ENCODE measurements around the gene SLF2. TPM values are rescaled to one million over a fixed set of nuclear protein-coding genes. Genes with fewer than 3 reads are reported as not detected.

The SLF2 gene
- total and polyA plus RNA-seq, 2 of the 13 experiments (the other 11 are each of a cell fraction or from before 2014, with no cell fraction given) = 12.2 to 48.1 TPM

- no peak for TF ChIP-seq ZNF7 (CRISPR knock-in tag; IDR thresholded peaks at IDR 0.05)
- peak; percentile 89; the same call in 1 of the 2 replicates for TF ChIP-seq WIZ (CRISPR knock-in tag; IDR thresholded peaks at IDR 0.05)
- no peak for TF ChIP-seq NFYC (CRISPR knock-in tag; IDR thresholded peaks at IDR 0.05)
- TF ChIP-seq SMYD3 (CRISPR knock-in tag; IDR thresholded peaks at IDR 0.05) = 0 out of 2 replicates have a peak, but pooled peaks have one; percentile 59
- TF ChIP-seq, protein P1, sequence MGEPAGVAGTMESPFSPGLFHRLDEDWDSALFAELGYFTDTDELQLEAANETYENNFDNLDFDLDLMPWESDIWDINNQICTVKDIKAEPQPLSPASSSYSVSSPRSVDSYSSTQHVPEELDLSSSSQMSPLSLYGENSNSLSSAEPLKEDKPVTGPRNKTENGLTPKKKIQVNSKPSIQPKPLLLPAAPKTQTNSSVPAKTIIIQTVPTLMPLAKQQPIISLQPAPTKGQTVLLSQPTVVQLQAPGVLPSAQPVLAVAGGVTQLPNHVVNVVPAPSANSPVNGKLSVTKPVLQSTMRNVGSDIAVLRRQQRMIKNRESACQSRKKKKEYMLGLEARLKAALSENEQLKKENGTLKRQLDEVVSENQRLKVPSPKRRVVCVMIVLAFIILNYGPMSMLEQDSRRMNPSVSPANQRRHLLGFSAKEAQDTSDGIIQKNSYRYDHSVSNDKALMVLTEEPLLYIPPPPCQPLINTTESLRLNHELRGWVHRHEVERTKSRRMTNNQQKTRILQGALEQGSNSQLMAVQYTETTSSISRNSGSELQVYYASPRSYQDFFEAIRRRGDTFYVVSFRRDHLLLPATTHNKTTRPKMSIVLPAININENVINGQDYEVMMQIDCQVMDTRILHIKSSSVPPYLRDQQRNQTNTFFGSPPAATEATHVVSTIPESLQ (CRISPR knock-in tag; conservative IDR thresholded peaks at IDR 0.05) = 0 out of 2 replicates have a peak, but pooled peaks have one; percentile 54
- peak; percentile 39; the same call in 1 of the 2 replicates for TF ChIP-seq NR2C2 (CRISPR knock-in tag; IDR thresholded peaks at IDR 0.05; ENCODE audit: borderline replicate concordance)
- TF ChIP-seq, protein P2, sequence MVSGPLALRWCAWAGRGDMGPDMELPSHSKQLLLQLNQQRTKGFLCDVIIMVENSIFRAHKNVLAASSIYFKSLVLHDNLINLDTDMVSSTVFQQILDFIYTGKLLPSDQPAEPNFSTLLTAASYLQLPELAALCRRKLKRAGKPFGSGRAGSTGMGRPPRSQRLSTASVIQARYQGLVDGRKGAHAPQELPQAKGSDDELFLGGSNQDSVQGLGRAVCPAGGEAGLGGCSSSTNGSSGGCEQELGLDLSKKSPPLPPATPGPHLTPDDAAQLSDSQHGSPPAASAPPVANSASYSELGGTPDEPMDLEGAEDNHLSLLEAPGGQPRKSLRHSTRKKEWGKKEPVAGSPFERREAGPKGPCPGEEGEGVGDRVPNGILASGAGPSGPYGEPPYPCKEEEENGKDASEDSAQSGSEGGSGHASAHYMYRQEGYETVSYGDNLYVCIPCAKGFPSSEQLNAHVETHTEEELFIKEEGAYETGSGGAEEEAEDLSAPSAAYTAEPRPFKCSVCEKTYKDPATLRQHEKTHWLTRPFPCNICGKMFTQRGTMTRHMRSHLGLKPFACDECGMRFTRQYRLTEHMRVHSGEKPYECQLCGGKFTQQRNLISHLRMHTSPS (CRISPR knock-in tag; IDR thresholded peaks at IDR 0.05; ENCODE audit: low read depth) = peak; percentile 58
- peak; percentile 58; the same call in 1 of the 2 replicates for TF ChIP-seq MED1 (CRISPR knock-in tag; IDR thresholded peaks at IDR 0.05)
- TF ChIP-seq, protein P3, sequence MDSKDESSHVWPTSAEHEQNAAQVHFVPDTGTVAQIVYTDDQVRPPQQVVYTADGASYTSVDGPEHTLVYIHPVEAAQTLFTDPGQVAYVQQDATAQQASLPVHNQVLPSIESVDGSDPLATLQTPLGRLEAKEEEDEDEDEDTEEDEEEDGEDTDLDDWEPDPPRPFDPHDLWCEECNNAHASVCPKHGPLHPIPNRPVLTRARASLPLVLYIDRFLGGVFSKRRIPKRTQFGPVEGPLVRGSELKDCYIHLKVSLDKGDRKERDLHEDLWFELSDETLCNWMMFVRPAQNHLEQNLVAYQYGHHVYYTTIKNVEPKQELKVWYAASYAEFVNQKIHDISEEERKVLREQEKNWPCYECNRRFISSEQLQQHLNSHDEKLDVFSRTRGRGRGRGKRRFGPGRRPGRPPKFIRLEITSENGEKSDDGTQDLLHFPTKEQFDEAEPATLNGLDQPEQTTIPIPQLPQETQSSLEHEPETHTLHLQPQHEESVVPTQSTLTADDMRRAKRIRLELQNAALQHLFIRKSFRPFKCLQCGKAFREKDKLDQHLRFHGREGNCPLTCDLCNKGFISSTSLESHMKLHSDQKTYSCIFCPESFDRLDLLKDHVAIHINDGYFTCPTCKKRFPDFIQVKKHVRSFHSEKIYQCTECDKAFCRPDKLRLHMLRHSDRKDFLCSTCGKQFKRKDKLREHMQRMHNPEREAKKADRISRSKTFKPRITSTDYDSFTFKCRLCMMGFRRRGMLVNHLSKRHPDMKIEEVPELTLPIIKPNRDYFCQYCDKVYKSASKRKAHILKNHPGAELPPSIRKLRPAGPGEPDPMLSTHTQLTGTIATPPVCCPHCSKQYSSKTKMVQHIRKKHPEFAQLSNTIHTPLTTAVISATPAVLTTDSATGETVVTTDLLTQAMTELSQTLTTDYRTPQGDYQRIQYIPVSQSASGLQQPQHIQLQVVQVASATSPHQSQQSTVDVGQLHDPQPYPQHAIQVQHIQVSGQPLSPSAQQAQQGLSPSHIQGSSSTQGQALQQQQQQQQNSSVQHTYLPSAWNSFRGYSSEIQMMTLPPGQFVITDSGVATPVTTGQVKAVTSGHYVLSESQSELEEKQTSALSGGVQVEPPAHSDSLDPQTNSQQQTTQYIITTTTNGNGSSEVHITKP (CRISPR knock-in tag; IDR thresholded peaks at IDR 0.05; ENCODE audit: low read depth) = no peak
- TF ChIP-seq IRF2 (CRISPR knock-in tag; IDR thresholded peaks at IDR 0.05) = no peak
- peak; percentile 82; the same call in 1 of the 2 replicates for TF ChIP-seq ZNF782 (CRISPR knock-in tag; IDR thresholded peaks at IDR 0.05; ENCODE audit: borderline replicate concordance)
- TF ChIP-seq RBFOX2 (IDR thresholded peaks at IDR 0.05; ENCODE audit: low read depth, low read length) = peak; percentile 97
- 0 out of 2 replicates have a peak, but pooled peaks have one; percentile 54 for TF ChIP-seq SNAI1 (CRISPR knock-in tag; IDR thresholded peaks at IDR 0.05; ENCODE audit: borderline replicate concordance)
- TF ChIP-seq ZNF263 (CRISPR knock-in tag; IDR thresholded peaks at IDR 0.05) = peak; percentile 63; the same call in 1 of the 2 replicates
- 0 out of 2 replicates have a peak, but pooled peaks have one; percentile 49 for TF ChIP-seq ZNF616 (CRISPR knock-in tag; IDR thresholded peaks at IDR 0.05; ENCODE audit: low read depth)
- TF ChIP-seq KDM5B (CRISPR knock-in tag; IDR thresholded peaks at IDR 0.05; ENCODE audit: borderline replicate concordance) = peak; percentile 90
- peak; percentile 23; the same call in 1 of the 2 replicates for TF ChIP-seq TBX2 (CRISPR knock-in tag; IDR thresholded peaks at IDR 0.05; ENCODE audit: borderline replicate concordance)
- peak; percentile 68 for TF ChIP-seq YEATS4 (CRISPR knock-in tag; IDR thresholded peaks at IDR 0.05; ENCODE audit: borderline replicate concordance)
Observed at GRCh38 chr10:100998991-100999741, 86.4 kb downstream of the SLF2 start (continued).

Data from HepG2 (cell line).